ENCODE results near the gene PIGA.

PIGA gene

DNA sequence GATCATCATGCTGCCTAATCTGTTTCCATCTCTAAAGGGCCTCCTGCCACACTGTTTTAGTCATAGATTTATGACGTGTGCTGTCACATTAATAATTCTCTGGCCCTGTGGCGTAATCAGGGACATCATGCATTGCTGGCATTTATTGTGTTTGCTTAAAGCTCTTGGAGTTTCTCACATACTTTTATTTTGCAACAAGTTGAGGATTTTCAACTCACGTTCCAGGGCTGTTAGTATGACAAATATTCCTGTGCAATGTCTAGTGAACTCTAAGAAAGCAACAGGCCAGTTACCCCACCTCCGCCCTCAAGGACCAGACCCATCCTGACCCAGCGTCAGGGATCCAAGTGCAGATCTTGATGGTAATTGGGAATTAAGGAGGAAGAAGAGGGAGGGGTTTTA lies 7.8 kb upstream of the PIGA start:
- Mint-ChIP-seq H3K9me3 (no peaks in the 10 kb centered on the region), H3K36me3 (ENCODE audit: low read depth) (no peaks in the 10 kb centered on the region), H3K27me3 (peaks cover 18% of the 10 kb centered on the region), H3K4me1 (ENCODE audit: low read depth) (no peaks in the 10 kb centered on the region), H3K27ac (no peak overlapping the region), H3K4me3 (no peak overlapping the region)
- intact Hi-C loops (cut with micrococcal nuclease), result no loop called here

DNA sequence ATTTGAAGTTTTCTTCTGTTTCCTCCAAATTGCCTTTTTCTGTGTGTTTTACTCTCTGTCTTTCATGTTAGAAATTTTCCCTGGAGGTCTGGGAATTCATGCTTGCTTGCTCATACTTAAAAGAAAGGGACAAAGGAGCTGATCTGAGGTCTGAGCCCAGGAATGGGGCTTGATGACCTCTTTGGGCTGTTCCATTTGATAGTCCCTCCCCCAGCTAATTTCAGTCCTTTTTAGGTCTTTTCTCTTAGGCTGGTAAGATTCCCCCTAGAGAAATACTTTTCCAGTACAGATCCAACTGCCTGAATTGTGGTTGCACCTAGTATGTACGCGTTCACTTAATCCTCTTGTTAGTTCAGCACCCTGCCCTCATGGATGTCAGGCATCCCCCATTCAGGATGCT lies 5.5 kb upstream of the PIGA start:
- Mint-ChIP-seq H3K9me3 (no peaks in the 10 kb centered on the region), H3K36me3 (ENCODE audit: low read depth) (no peaks in the 10 kb centered on the region), H3K27ac (no peak overlapping the region), H3K4me1 (ENCODE audit: low read depth) (no peaks in the 10 kb centered on the region), H3K27me3 (peaks cover 20% of the 10 kb centered on the region), H3K4me3 (no peak overlapping the region)
- intact Hi-C loops (cut with micrococcal nuclease), result no loop called here

DNA sequence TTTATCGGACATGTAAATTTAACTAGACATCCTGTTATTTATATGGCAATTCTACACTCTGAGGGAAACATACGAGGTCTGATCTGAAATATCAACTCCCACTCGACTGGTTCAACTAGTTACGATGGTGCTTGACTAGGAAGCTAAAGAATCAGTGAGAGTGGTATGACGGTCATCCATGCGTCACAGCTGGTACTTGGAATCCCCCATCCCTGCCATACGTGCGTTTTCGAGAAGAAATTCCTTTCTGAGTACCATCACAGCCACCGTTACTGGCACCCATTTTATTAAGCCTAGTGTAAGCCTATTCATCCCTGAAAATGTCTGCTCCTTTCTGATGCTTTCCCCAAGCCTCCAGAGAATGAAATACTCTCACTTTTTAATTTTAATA lies 695 bp upstream of the PIGA start:
- Mint-ChIP-seq H3K9me3 (no peaks in the 10 kb centered on the region), H3K27ac (peak overlapping the region; percentile 94), H3K4me3 (peak overlapping the region; percentile 42), H3K36me3 (ENCODE audit: low read depth) (peaks cover 26% of the 10 kb centered on the region), H3K27me3 (peaks cover 12% of the 10 kb centered on the region), H3K4me1 (ENCODE audit: low read depth) (no peaks in the 10 kb centered on the region)
- intact Hi-C loops (cut with micrococcal nuclease), result no loop called here

DNA sequence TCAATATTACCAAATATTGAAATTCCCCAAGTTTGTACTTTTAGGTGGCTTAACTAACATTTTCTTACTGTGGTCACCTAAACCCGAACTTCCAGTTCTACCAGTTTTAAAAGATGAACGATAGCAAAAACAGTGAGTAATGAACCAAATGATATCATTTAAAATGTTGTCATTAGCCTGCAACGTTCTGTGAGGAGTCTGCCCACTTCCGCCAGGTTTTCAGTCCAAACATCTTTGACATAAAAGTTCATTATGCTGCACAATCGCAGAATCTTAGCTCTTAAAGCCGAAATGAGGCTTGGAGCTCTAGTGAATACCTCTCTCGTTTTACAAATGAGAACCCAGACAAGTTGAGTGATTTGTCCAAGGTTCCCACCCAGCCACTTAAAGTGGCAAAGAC lies 762 bp downstream of the PIGA start:
- Mint-ChIP-seq H3K4me3 (peak overlapping the region; percentile 95), H3K27me3 (peaks cover 6% of the 10 kb centered on the region), H3K4me1 (ENCODE audit: low read depth) (no peaks in the 10 kb centered on the region), H3K9me3 (no peaks in the 10 kb centered on the region), H3K27ac (peak overlapping the region; percentile 94), H3K36me3 (ENCODE audit: low read depth) (peaks cover 31% of the 10 kb centered on the region)
- intact Hi-C loops (cut with micrococcal nuclease), result loop anchor here (2.0 kb wide), 1 partner anchor 340 kb away; no protein-coding TSS in a partner anchor

DNA sequence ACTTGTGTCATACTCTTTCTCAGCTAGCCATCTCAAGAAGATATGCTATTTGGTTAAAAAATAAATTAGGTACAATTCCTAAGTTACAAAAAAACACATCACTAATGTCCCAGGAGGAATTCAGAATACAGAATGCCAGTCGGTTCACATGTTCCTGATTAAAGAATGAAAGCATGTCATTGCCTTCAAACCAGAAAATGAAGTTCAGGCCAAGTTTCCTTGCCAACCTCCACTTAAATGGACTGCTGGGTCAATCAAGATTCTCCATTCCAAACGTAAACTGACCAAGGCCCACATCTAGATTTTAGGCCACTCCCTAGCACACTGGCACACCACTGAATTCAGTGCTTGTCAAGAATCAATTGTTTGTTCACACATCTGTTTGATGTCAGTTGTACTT lies 6.5 kb downstream of the PIGA start:
- H3K4me3 Mint-ChIP-seq, result no peak overlapping the region
- H3K27ac Mint-ChIP-seq, result no peak overlapping the region
- intact Hi-C loops (cut with micrococcal nuclease), result no loop called here
- no peaks in the 10 kb centered on the region for H3K27me3 Mint-ChIP-seq
- no peaks in the 10 kb centered on the region for H3K9me3 Mint-ChIP-seq
- peaks cover 38% of the 10 kb centered on the region for H3K36me3 Mint-ChIP-seq (ENCODE audit: low read depth)
- H3K4me1 Mint-ChIP-seq (ENCODE audit: low read depth), result no peaks in the 10 kb centered on the region

DNA sequence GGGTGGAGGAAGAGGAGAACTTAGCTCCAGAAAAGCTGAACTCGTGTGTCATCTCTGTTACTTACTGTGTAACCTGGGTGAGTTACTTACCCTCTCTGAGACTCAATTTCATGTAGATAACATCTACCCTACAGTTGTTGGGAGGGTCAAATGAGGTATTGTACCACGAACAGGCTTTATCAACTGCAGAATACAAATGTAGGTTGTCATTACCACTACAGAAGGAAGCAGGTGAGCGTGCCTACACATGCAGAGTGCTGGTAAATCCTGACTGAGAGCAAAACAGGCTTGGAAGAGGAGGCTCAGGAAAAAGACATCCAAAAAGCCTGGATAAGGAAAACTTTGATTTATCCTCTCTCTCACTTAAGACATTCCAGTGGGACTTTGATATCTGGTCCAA lies 7.2 kb downstream of the PIGA start:
- H3K27me3 Mint-ChIP-seq, result no peaks in the 10 kb centered on the region
- H3K9me3 Mint-ChIP-seq, result no peaks in the 10 kb centered on the region
- no peak overlapping the region for H3K27ac Mint-ChIP-seq
- H3K4me3 Mint-ChIP-seq, result no peak overlapping the region
- intact Hi-C loops (cut with micrococcal nuclease), result no loop called here
- peaks cover 38% of the 10 kb centered on the region for H3K36me3 Mint-ChIP-seq (ENCODE audit: low read depth)
- H3K4me1 Mint-ChIP-seq (ENCODE audit: low read depth), result no peaks in the 10 kb centered on the region

DNA sequence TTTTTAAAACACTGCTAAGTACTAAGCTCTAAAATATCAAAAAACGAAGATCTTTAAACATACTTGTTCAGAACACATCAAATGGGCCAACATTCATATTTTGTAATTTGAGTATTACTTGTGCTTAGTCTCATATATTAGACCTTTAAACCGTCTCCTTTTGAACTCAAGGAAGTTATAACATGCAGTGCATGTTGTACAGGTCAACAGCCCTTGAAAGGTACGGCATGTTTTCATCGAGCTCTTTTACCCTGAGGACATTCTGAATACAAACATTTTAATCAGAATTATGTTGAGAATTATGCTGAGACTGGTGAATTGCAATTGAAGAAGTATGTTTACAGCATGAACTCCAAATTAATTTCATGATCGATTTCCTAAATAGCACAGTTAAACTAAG lies 12.9 kb downstream of the PIGA start:
- no peaks in the 10 kb centered on the region for H3K9me3 Mint-ChIP-seq
- H3K36me3 Mint-ChIP-seq (ENCODE audit: low read depth), result peaks cover 21% of the 10 kb centered on the region
- no peaks in the 10 kb centered on the region for H3K27me3 Mint-ChIP-seq
- intact Hi-C loops (cut with micrococcal nuclease), result no loop called here
- no peaks in the 10 kb centered on the region for H3K4me1 Mint-ChIP-seq (ENCODE audit: low read depth)
- no peak overlapping the region for H3K27ac Mint-ChIP-seq
- no peak overlapping the region for H3K4me3 Mint-ChIP-seq

DNA sequence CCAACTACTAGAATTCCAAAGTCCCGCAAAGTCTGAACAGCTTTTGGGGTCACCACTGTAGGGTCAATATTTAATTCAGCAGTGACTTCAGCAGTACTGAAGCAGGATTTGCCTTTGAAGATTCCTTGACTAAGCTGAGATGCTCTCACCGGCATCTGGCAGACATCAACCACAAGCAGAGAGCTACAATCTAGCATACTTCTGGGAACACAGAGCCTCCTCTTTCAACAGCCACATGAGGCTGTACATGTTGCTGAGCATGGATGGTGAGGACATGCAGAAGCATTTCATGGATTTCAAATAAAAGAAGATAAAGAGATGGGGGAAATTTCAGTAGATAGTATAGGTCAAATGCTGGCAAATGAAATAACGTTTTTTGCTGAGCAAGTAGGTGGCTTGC lies 13.3 kb downstream of the PIGA start:
- intact Hi-C loops (cut with micrococcal nuclease), result no loop called here
- Mint-ChIP-seq H3K9me3 (no peaks in the 10 kb centered on the region), H3K4me3 (no peak overlapping the region), H3K4me1 (ENCODE audit: low read depth) (no peaks in the 10 kb centered on the region), H3K27me3 (no peaks in the 10 kb centered on the region), H3K36me3 (ENCODE audit: low read depth) (peaks cover 20% of the 10 kb centered on the region), H3K27ac (peak overlapping the region; percentile 72)

DNA sequence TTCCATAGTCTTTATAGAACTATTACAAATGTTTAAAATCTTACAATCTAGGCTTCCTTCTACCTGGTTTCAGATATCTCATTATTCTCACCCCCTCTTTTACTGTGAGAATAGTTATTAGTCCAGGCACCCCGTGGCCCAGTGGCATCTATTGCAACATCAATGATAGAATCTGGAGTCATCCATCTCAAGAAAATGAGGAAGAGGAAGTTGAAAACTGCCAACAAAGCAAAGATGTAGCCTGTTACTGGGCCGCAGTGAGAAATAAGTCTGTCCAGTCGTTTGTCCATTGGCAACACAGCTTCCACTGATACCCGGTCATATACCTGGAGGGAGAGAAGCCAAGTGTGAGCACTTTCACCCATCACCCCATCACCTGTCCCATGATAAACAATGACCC lies 13.9 kb downstream of the PIGA start:
- H3K4me1 Mint-ChIP-seq (ENCODE audit: low read depth), result no peaks in the 10 kb centered on the region
- H3K36me3 Mint-ChIP-seq (ENCODE audit: low read depth), result peaks cover 20% of the 10 kb centered on the region

DNA sequence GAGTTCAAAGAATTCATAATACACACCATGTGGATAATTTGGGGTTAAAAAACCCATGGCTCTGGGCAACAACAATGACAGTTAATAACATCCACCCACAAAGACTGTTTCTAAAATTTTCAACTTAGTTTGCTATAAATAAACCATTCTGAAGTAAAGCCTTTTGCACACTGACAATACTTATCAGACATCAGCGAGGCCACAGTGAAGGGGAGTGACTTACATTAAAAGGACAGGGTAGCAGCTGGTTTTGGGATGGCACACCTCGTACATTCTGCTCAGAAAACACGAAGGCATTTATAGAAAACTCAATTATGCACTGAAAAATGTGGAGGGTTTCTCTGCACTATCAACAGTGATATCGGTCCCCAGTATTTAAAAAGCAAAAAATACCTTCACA lies 15.0 kb downstream of the PIGA start:
- H3K4me1 Mint-ChIP-seq (ENCODE audit: low read depth), result no peaks in the 10 kb centered on the region
- peaks cover 20% of the 10 kb centered on the region for H3K36me3 Mint-ChIP-seq (ENCODE audit: low read depth)
- H3K27ac Mint-ChIP-seq, result no peak overlapping the region
- H3K4me3 Mint-ChIP-seq, result no peak overlapping the region
- H3K9me3 Mint-ChIP-seq, result no peaks in the 10 kb centered on the region
- no peaks in the 10 kb centered on the region for H3K27me3 Mint-ChIP-seq
- intact Hi-C loops (cut with micrococcal nuclease), result no loop called here

More for the DNA sequence above, 13.9 kb downstream of the PIGA start:
- Mint-ChIP-seq H3K9me3 (no peaks in the 10 kb centered on the region), H3K27ac (peak overlapping the region; percentile 72), H3K4me3 (no peak overlapping the region), H3K27me3 (no peaks in the 10 kb centered on the region)
- intact Hi-C loops (cut with micrococcal nuclease), result no loop called here

DNA sequence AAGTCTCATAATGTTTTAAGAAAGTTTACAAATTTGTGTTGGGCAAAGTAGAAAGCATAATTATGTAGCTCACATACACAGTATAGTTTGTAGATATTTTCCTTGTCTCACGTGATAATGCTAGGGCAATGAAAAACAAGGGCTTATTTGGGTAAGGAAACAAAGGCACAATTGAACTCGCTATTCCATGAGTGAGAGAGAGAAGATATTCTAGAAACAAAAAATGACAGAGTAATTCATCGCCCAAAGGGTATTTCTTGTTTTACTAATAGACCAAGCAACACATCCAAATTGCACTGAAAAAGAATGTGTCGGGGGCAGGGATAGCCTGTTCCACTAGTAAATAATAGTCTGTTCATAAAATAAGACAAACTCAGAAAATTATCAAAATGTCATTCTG lies 16.2 kb downstream of the PIGA start:
- intact Hi-C loops (cut with micrococcal nuclease), result no loop called here
- Mint-ChIP-seq H3K9me3 (no peaks in the 10 kb centered on the region), H3K4me3 (no peak overlapping the region), H3K36me3 (ENCODE audit: low read depth) (peaks cover 13% of the 10 kb centered on the region), H3K27me3 (no peaks in the 10 kb centered on the region), H3K4me1 (ENCODE audit: low read depth) (no peaks in the 10 kb centered on the region), H3K27ac (no peak overlapping the region)

DNA sequence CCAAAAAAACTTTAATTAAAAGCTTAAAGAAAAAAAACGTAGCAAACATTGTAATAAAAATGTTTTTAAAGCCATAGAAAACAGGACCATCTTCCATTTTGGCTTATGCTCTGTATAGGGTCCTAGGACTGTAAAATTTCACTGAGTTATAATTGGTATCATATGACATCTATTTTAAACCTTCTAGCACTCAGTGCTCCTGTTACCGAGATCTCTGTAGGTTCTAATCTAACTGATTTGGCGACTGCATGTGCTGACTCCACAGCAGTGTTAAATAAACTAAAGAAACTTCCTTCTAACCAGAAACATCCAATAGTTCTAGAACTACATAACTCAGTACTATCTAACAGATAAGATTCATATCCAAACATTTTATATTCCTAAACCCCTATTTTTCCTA lies 19.8 kb downstream of the PIGA start, which contains the start of gene ASB11:
Gene ASB11, minus strand, starts transcription at position 132 of the 400 bp plus-strand sequence. Its CDS starts 35 bp downstream, at position 97.
- H3K27ac Mint-ChIP-seq, result no peak within 1 kb of the TSS
- no peak within 1 kb of the TSS for H3K4me3 Mint-ChIP-seq
- no peaks in the 10 kb centered on the region for H3K9me3 Mint-ChIP-seq
- H3K4me1 Mint-ChIP-seq (ENCODE audit: low read depth), result no peaks in the 10 kb centered on the region
- peaks cover 11% of the 10 kb centered on the region for H3K36me3 Mint-ChIP-seq (ENCODE audit: low read depth)
- intact Hi-C loops (cut with micrococcal nuclease), result no loop called here
- H3K27me3 Mint-ChIP-seq, result no peaks in the 10 kb centered on the region

DNA sequence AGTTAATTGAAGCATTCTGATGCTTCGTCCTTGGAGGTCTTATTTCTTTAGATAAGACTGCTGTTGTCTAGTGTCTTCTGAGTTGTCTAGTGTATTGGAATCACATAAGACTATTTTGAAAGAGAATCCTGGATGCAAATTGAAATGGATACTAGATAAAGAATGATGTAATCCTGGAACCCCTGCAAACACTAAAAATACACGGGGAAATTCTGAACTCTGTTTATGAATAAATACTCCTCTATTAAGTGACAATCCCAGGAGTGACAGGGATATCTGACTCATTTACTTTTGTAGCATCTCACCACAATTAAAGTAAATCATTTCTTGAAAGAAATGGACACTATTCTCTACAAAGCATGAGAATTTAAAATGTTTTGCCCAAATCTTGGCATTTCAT lies 20.9 kb downstream of the PIGA start:
- H3K27me3 Mint-ChIP-seq, result no peaks in the 10 kb centered on the region
- H3K4me1 Mint-ChIP-seq (ENCODE audit: low read depth), result no peaks in the 10 kb centered on the region
- H3K9me3 Mint-ChIP-seq, result no peaks in the 10 kb centered on the region
- intact Hi-C loops (cut with micrococcal nuclease), result no loop called here
- no peak overlapping the region for H3K27ac Mint-ChIP-seq
- H3K36me3 Mint-ChIP-seq (ENCODE audit: low read depth), result peaks cover 6% of the 10 kb centered on the region
- no peak overlapping the region for H3K4me3 Mint-ChIP-seq

DNA sequence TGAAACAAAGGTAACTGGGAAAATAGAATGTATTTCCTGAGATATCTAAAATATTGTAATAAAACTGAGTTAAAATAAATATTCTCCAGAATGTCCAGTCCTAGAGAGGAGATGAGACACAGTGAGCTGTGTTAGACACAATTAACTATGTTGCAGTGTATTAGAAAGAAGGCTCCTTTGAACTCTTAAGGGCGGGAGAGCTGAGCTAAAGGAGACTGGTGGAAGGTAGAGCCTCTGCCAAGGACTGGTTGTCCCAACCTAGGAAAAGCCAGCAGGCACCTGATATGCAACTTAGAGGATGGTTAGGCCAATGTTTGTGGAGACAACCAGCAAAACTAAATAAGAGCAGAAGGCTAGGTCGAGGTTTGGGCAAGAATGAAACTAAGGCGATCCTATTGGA lies 24.2 kb downstream of the PIGA start:
- Mint-ChIP-seq H3K4me3 (no peak overlapping the region), H3K4me1 (ENCODE audit: low read depth) (no peaks in the 10 kb centered on the region), H3K9me3 (no peaks in the 10 kb centered on the region), H3K36me3 (ENCODE audit: low read depth) (no peaks in the 10 kb centered on the region), H3K27me3 (no peaks in the 10 kb centered on the region), H3K27ac (no peak overlapping the region)
- intact Hi-C loops (cut with micrococcal nuclease), result no loop called here

DNA sequence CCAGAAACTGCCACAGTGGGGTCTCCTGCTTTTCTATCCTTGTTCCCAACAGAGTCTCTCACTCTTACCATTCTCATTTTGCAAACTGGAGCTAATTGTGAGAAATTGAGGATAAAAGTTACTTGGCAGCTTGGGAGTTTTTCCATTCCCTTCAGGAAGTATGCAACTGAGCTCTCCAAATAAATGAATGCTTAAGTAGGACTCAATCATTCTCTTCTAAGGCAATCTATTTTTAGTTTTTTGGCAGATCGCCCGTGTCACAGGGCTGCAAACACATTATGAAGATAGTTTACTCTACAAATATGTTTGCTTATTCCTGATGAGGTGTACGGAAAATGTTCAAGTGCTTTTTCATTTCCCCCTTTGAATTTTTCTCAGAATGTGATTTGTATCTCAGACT lies 25.2 kb downstream of the PIGA start:
- no peaks in the 10 kb centered on the region for H3K36me3 Mint-ChIP-seq (ENCODE audit: low read depth)

More for the DNA sequence above, 25.2 kb downstream of the PIGA start:
- no peaks in the 10 kb centered on the region for H3K9me3 Mint-ChIP-seq
- H3K4me1 Mint-ChIP-seq (ENCODE audit: low read depth), result no peaks in the 10 kb centered on the region
- H3K27ac Mint-ChIP-seq, result no peak overlapping the region
- intact Hi-C loops (cut with micrococcal nuclease), result no loop called here
- H3K4me3 Mint-ChIP-seq, result no peak overlapping the region
- H3K27me3 Mint-ChIP-seq, result no peaks in the 10 kb centered on the region
